ENCODE results near the gene PTPN21. TPM values are rescaled to one million over a fixed set of nuclear protein-coding genes. Genes with fewer than 3 reads are reported as not detected.
"Not testable (repeated sequence)": the region's sequence is repeated elsewhere in the genome, so short reads cannot be mapped to it uniquely, and the experiment has no call there.

PTPN21 gene
- polyA plus RNA-seq, 1 experiment = 16.0 TPM

GRCh38 chr14:88542857-88543795, 11.7 kb downstream of the PTPN21 start:
- TF ChIP-seq CTCF (IDR thresholded peaks at IDR 0.05; ENCODE audit: low read depth, low read length) = no peak
- Histone ChIP-seq H3K27me3 (ENCODE audit: control insufficient read depth, insufficient read depth, low read length) (no peaks in the 10 kb centered on the region), H3K4me3 (ENCODE audit: low read depth, low read length) (no peak overlapping the region), H3K9me3 (ENCODE audit: control insufficient read depth, insufficient read depth, low read length) (no peaks in the 10 kb centered on the region), H3K27ac (ENCODE audit: low read depth, low read length) (no peak overlapping the region)
- DNase-seq (ENCODE audit: low read depth, low spot score) = no peak
- CTCF ChIA-PET = interaction anchor here (0.9 kb wide), 1 partner anchor 10 kb away, joined by 3 read pairs; no protein-coding TSS in a partner anchor
- POLR2A ChIA-PET = no interaction called here

- DNase-seq (ENCODE audit: low read depth, low spot score) = no peak
- no peaks in the 10 kb centered on the region for H3K9me3 ChIP-seq (ENCODE audit: control insufficient read depth, insufficient read depth, low read length)
- H3K27me3 ChIP-seq (ENCODE audit: control insufficient read depth, insufficient read depth, low read length) = no peaks in the 10 kb centered on the region
- no peak overlapping the region for H3K4me3 ChIP-seq (ENCODE audit: low read depth, low read length)
- ChIA-PET POLR2A (no interaction called here), CTCF (no interaction called here)
- TF ChIP-seq CTCF (IDR thresholded peaks at IDR 0.05; ENCODE audit: low read depth, low read length) = no peak
- H3K27ac ChIP-seq (ENCODE audit: low read depth, low read length) = no peak overlapping the region
These were observed 13.5 kb downstream of the PTPN21 start for GRCh38 chr14:88541324-88541723.

GRCh38 chr14:88535813-88536212, 19.0 kb downstream of the PTPN21 start:
- POLR2A ChIA-PET = no interaction called here
- Histone ChIP-seq H3K27me3 (ENCODE audit: control insufficient read depth, insufficient read depth, low read length) (no peaks in the 10 kb centered on the region), H3K9me3 (ENCODE audit: control insufficient read depth, insufficient read depth, low read length) (no peaks in the 10 kb centered on the region), H3K4me3 (ENCODE audit: low read depth, low read length) (no peak overlapping the region), H3K27ac (ENCODE audit: low read depth, low read length) (no peak overlapping the region)
- CTCF ChIA-PET = no interaction called here
- no peak for DNase-seq (ENCODE audit: low read depth, low spot score)
- TF ChIP-seq CTCF (IDR thresholded peaks at IDR 0.05; ENCODE audit: low read depth, low read length) = no peak

GRCh38 chr14:88535149-88535548, 19.7 kb downstream of the PTPN21 start:
- no peak overlapping the region for H3K27ac ChIP-seq (ENCODE audit: low read depth, low read length)
- POLR2A ChIA-PET = no interaction called here
- CTCF ChIA-PET = no interaction called here
- no peak for DNase-seq (ENCODE audit: low read depth, low spot score)
- H3K4me3 ChIP-seq (ENCODE audit: low read depth, low read length) = no peak overlapping the region
- H3K27me3 ChIP-seq (ENCODE audit: control insufficient read depth, insufficient read depth, low read length) = no peaks in the 10 kb centered on the region
- no peaks in the 10 kb centered on the region for H3K9me3 ChIP-seq (ENCODE audit: control insufficient read depth, insufficient read depth, low read length)
- no peak for TF ChIP-seq CTCF (IDR thresholded peaks at IDR 0.05; ENCODE audit: low read depth, low read length)

GRCh38 chr14:88533064-88533602, 21.7 kb downstream of the PTPN21 start:
- ChIA-PET CTCF (interaction anchor here (0.8 to 2.1 kb wide), 3 partner anchors 11 to 344 kb away, joined by 3 to 7 read pairs (median 6); no protein-coding TSS in a partner anchor), POLR2A (no interaction called here)
- DNase-seq (ENCODE audit: low read depth, low spot score) = no peak
- no peak for TF ChIP-seq CTCF (IDR thresholded peaks at IDR 0.05; ENCODE audit: low read depth, low read length)
- Histone ChIP-seq H3K9me3 (ENCODE audit: control insufficient read depth, insufficient read depth, low read length) (no peaks in the 10 kb centered on the region), H3K27me3 (ENCODE audit: control insufficient read depth, insufficient read depth, low read length) (no peaks in the 10 kb centered on the region), H3K4me3 (ENCODE audit: low read depth, low read length) (no peak overlapping the region), H3K27ac (ENCODE audit: low read depth, low read length) (no peak overlapping the region)

GRCh38 chr14:88529889-88530288, 24.9 kb downstream of the PTPN21 start:
- POLR2A ChIA-PET; DNase-seq (ENCODE audit: low read depth, low spot score); H3K4me3 ChIP-seq (ENCODE audit: low read depth, low read length); H3K27ac ChIP-seq (ENCODE audit: low read depth, low read length); H3K9me3 ChIP-seq (ENCODE audit: control insufficient read depth, insufficient read depth, low read length); CTCF ChIA-PET; H3K27me3 ChIP-seq (ENCODE audit: control insufficient read depth, insufficient read depth, low read length): not testable (repeated sequence)
